Measurements from ENCODE around the gene PBX3. TPM values are rescaled to one million over a fixed set of nuclear protein-coding genes. Genes with fewer than 3 reads are reported as not detected.

PBX3 gene
- total RNA-seq, 2 donors from 2014 or later: 54.8 to 65.3 TPM

DNA sequence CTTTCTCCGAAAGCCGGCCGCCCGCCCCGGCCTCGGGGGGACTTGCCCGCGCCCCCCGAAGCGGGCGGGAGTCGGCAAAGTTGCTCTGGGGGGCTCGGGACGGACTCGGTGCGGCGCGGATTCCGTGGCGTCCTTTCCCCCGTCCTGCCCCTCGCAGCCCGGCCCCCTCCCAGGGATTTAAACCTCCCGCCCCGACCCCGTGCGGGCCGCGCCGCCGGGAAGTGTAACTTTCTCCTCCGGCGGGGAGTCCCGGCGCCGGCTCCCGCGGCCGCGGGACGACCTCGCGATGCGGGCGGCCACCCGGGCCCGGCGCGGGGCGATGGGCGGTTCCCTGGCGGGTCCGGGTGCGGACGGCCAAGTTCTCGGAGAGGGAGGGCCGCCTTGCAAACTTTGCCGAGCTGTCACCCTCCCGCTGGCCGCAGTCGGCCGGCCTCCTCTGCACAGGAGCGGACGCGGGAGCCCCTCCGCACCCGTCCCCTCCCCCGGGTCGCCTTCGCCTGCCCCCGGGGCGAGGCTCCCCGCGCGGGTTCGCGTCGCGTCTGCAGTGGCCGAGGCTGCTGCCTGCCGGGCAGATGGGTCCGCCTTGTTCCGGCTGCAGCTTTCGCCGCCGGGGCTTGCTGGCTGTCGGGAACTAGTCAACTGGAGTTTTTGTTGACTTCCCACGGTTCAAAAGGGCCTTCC lies 732 bp downstream of the PBX3 start:
- peak; percentile 43 for DNase-seq
- peak in 1 of 2 donors; percentile 0 for ATAC-seq
- intact Hi-C loops (cut with DNase I): loop anchor here in 1 of 2 donors (2.0 kb wide), 1 partner anchor 75 kb away; no protein-coding TSS in a partner anchor

DNA sequence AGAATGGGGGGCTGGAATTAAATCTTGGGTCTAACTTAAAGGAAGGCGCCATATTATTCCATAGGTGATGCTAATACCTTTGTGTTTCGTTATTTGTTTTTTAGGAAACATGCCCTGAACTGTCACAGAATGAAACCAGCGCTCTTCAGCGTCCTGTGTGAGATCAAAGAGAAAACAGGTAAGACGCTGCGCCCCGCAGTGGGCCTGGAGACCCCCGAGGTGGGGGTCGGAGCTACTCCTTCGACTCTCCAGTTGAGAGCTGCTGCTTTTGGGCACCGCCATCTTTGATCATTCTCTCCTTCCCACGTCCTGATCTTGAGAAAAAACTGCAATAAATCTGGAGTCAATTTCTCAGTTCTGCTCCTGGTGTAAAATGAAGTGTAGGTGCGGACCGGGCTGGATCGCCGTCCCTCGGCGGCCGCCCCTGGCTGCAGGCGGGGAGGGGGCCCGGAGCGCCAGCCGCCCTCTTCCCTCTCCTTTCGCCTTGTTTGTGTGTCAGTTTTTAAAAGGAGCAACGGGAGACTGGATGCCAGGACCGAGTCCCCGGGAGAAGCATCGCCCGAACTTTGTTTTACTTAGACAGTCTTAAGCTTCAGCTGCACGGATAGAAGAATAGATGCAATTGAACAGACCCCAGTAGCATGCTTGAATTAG lies 1.4 kb downstream of the PBX3 start:
- ATAC-seq (no peak), DNase-seq (peak; percentile 32)
- intact Hi-C loops (cut with DNase I): loop anchor here in 1 of 2 donors (2.0 kb wide), 1 partner anchor 74 kb away; no protein-coding TSS in a partner anchor

- no peak for ATAC-seq
- intact Hi-C loops (cut with DNase I): loop anchor here in 1 of 2 donors (2.0 kb wide), 1 partner anchor 73 kb away; no protein-coding TSS in a partner anchor
- DNase-seq: no peak
Measured at GRCh38 chr9:125749287-125749935, 2.2 kb downstream of the PBX3 start.

DNA sequence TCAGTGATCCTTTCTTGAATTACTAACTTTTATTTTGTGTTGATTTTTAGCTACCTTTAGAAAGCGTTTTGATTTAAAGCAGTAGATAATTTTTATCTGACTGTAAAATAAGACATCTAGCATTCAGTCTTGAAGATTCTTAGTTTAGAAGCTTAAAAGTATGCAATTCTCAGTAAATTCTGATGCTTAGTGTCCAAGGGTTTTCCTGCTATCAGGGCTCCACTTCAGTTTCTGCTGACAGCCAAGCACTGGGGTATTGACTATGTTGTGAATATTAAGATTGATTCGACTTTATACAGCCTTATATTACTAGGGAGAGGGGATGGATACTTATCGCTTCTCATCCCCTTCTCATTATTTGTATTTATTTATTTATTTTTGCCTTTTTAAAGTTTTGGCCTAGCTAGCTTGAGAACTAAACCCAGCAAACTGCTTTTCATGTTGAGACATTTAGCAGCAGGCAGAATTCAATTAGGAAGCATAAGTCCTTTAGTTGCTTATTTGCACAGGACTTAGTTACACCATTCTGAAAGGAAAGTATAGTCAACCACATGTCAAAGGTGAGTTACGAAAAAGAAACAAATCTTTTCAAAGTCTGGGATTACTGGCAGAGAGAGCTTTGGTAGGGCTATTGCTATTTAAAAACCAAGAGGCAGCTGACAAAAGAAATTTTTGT lies 2.9 kb downstream of the PBX3 start:
- no peak for DNase-seq
- intact Hi-C loops (cut with DNase I): loop anchor here in 1 of 2 donors (2.0 kb wide), 2 partner anchors 73 to 139 kb away; no protein-coding TSS in a partner anchor
- no peak for ATAC-seq

DNA sequence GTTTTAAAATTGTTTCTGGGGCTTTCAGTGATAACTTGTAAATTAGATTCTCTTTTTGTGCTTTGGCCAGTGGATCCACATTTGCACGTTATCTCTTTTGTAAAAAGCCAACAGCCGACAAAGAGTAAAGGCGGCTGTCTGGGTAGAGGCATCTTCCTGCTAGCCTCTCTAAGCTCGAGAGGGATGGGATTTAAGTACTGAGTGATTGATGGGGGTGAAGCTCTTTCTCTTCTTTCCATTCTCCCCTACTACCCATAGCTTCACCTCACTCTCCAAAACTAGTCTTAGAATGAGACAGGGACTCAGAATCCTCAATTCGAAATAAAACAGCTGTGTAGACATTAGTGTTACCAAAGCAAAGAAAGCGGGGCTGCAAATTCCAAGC lies 3.4 kb downstream of the PBX3 start:
- DNase-seq (no peak), ATAC-seq (no peak)
- intact Hi-C loops (cut with DNase I): loop anchor here in 1 of 2 donors (2.0 kb wide), 1 partner anchor 138 kb away; no protein-coding TSS in a partner anchor

- intact Hi-C loops (cut with DNase I): no loop called here
- DNase-seq: no peak
Measured at GRCh38 chr9:125752070-125752628, 5.0 kb downstream of the PBX3 start.

GRCh38 chr9:125754096-125754495 lies 6.9 kb downstream of the PBX3 start:
- no peak for ATAC-seq
- intact Hi-C loops (cut with DNase I): no loop called here
- DNase-seq: no peak

More at GRCh38 chr9:125752070-125752628, 5.0 kb downstream of the PBX3 start:
- no peak for ATAC-seq

GRCh38 chr9:125755340-125755739 lies 8.2 kb downstream of the PBX3 start:
- no peak for ATAC-seq
- intact Hi-C loops (cut with DNase I): no loop called here
- DNase-seq: no peak

- intact Hi-C loops (cut with DNase I): no loop called here
- DNase-seq (no peak), ATAC-seq (peak in 1 of 2 donors; percentile 39)
Measured at GRCh38 chr9:125756518-125756917, 9.3 kb downstream of the PBX3 start.

GRCh38 chr9:125757834-125758233 lies 10.7 kb downstream of the PBX3 start:
- DNase-seq (no peak), ATAC-seq (no peak)
- intact Hi-C loops (cut with DNase I): no loop called here

DNA sequence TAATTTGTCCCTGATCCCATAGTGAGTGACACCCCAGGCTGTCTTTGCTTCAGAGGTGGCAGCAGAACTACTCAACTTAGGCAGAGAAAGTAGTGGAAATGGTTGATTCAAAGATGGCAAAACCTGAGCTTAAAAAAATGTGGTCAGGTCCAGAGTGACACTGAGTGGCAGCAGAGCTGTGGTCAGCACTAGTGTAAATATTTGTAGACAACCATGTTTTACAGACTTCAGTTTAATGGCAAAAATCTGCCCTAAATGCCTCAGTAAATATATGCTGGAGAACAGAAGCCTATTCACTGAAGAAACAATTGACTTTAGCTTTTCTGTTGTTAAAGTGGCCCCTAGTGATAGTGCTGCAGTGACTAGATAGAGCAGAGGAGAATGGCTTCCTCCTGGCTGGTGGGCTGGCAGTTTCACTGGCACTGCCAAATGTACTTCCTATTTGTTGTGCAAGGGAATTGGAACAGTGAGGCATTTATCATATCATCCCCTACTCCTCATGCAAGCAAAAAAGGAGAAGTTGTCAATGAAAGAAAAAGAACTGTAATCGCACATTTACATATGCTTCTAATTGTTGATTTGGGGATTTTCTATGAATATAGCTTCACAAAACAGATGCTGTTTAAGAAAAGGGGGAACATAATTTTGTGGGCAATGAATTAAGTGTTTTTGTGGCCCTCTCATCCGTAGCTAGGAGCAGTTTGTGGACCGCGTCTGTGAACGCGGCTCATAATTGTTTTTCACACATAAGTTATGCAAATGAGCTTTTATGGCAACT lies 12.0 kb downstream of the PBX3 start:
- intact Hi-C loops (cut with DNase I): no loop called here
- ATAC-seq: peak; percentile 76 to 85
- DNase-seq: no peak

- intact Hi-C loops (cut with DNase I): no loop called here
- no peak for DNase-seq
- ATAC-seq: peak in 1 of 2 donors; percentile 55
Measured at GRCh38 chr9:125759764-125760129, 12.6 kb downstream of the PBX3 start.

DNA sequence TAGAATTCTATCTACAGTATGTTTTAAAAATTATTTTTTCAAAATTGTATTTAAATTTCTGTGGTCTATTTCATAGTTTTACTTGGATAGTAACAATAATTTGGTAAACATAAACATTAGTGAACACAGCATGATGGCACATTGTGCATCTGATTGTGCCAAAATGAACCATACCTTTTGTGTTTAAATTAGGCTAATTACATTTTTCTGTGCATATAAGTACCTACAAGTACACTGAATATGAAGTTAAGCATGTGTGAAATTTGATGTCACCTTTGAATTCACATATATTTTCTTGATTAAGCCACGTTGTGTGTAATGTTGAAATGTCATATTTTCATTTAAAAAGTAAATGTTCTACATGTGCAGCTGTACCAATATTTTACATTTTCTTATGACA lies 13.4 kb downstream of the PBX3 start:
- DNase-seq (no peak), ATAC-seq (no peak)
- intact Hi-C loops (cut with DNase I): no loop called here

- DNase-seq (no peak), ATAC-seq (peak; percentile 29 to 43)
- intact Hi-C loops (cut with DNase I): no loop called here
Measured at GRCh38 chr9:125761676-125762450, 14.7 kb downstream of the PBX3 start.

DNA sequence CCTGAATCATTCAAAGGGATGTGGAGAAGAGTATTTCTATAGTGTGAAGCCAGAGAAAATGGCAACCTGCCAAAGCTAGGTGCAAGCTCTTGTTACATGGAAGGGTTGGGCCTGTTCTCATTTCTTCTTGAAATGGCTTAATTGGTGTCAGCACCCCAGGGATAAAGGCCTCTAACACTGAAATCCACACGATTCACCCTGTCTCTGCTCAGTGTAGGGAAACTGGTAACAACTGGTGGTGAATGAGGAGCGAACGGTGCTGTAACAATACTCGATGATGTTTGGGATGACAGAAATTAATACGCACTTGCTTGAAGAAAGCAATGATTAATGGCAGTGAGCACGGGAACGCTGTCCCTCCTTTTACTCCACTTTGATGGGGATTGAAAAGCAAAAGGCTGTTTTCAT lies 16.2 kb downstream of the PBX3 start:
- ATAC-seq: peak in 1 of 2 donors; percentile 41
- intact Hi-C loops (cut with DNase I): no loop called here
- DNase-seq: no peak

DNA sequence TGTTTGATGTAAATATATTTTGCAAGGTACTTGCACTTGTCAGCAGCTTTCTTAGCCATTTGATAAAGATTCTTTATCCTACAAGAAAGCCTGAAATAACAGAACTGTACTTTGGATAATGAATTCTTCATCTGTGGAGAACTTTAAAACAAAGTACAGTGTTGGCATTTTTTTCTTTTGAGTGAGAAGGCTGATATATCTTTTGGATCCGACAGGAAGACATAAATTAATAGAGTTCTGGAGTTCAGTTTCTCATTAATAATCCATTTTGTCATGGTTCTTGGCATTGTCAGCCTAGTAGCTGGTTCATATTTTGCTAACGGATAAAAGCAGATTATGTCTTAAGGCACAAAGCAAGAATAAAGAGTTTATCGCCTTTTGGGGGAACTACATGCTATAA lies 17.0 kb downstream of the PBX3 start:
- intact Hi-C loops (cut with DNase I): no loop called here
- DNase-seq (no peak), ATAC-seq (no peak)

DNA sequence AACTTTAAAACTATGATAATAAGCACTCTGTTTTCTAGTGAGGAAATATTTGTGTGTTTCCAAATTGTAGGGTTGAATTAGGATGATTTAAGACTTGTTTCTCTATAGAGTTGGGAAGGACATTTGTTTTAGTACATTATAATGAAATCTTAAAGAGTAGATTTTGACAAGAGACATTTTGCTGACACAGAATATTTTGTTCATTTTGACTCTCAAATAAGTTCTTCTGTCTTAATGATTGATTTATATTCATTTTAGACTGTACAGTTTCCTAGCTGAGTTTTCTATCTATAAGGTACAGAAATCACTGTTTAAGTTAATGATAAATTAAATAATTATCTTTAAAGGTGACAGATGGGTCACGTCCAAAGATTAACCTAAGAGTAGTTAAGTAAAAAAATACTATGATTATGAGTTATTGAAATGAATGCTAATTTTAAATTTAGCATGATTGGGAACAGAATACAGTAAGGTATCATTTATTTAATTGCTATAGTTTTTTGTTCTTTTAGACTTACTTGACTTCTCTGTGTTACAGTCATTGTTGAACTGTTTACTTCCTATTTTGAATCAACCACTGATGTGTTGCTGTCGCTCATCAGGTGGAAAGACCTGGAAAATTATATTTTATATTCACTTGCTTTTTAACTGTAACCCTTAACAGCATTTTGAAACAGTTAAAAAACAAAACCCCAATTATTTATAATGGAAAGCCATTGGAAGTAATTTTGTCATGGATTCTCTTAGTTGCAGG lies 19.5 kb downstream of the PBX3 start:
- intact Hi-C loops (cut with DNase I): no loop called here
- DNase-seq (no peak), ATAC-seq (no peak)
